ENCODE results near the gene INPP4A.

DNA sequence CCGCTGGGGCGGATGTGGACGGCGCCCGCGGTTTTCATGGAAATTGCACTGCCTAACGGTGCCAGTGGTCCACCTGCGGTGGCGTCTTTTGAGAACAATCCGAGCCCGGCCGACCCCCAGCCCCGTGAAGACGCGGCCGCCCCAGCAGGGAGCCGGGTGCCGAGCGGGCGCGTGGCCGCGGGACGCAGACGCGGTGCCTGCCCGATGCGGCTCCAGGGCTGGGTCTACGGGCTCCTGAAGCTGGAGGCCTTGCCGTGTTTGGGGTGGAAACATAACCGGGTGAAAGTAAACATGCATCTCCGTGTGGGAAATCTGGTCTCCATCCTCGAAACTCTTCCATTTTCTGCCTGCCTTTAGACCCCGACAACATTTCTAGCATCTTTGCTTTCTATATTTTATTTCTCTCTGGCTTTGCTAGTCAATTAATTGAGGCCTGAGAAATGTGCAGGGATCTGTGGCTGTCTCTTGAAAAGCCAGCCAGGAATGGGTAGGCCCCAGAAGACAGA is 572 bp downstream of the INPP4A start:
- TF ChIP-seq ARNTL (CRISPR knock-in tag; IDR thresholded peaks at IDR 0.05; ENCODE audit: borderline replicate concordance, low read depth): no peak
- TF ChIP-seq, protein P1, sequence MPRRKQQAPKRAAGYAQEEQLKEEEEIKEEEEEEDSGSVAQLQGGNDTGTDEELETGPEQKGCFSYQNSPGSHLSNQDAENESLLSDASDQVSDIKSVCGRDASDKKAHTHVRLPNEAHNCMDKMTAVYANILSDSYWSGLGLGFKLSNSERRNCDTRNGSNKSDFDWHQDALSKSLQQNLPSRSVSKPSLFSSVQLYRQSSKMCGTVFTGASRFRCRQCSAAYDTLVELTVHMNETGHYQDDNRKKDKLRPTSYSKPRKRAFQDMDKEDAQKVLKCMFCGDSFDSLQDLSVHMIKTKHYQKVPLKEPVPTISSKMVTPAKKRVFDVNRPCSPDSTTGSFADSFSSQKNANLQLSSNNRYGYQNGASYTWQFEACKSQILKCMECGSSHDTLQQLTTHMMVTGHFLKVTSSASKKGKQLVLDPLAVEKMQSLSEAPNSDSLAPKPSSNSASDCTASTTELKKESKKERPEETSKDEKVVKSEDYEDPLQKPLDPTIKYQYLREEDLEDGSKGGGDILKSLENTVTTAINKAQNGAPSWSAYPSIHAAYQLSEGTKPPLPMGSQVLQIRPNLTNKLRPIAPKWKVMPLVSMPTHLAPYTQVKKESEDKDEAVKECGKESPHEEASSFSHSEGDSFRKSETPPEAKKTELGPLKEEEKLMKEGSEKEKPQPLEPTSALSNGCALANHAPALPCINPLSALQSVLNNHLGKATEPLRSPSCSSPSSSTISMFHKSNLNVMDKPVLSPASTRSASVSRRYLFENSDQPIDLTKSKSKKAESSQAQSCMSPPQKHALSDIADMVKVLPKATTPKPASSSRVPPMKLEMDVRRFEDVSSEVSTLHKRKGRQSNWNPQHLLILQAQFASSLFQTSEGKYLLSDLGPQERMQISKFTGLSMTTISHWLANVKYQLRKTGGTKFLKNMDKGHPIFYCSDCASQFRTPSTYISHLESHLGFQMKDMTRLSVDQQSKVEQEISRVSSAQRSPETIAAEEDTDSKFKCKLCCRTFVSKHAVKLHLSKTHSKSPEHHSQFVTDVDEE (CRISPR knock-in tag; IDR thresholded peaks at IDR 0.05): no peak

Measured in SK-N-SH treated with all-trans-retinoic acid at 6 μM for 48 hours (cell line).